B cell (primary cell): Measurements from ENCODE around the gene MED26.

Experiments
- CTCF ChIP-seq: fragments of 200-600 bp; IDR thresholded peaks from one replicate; pipeline ENCODE4 v1.8.0; 2022; ENCODE audit warnings: antibody characterized with exemption, mild to moderate bottlenecking
- EZH2 ChIP-seq: IDR thresholded peaks from 2 replicates; pipeline ENCODE4 v1.6.1; 2012; ENCODE audit warnings: borderline replicate concordance, low read depth, mild to moderate bottlenecking, moderate library complexity, low read length; ENCODE audit not compliant: insufficient read depth, poor library complexity, severe bottlenecking

GRCh38 chr19:16649734-16650133 lies 21.7 kb upstream of the MED26 start:
- TF ChIP-seq CTCF (no peak), EZH2 (no peak)
